ENCODE results near the gene SRGAP1.

SRGAP1 gene

DNA sequence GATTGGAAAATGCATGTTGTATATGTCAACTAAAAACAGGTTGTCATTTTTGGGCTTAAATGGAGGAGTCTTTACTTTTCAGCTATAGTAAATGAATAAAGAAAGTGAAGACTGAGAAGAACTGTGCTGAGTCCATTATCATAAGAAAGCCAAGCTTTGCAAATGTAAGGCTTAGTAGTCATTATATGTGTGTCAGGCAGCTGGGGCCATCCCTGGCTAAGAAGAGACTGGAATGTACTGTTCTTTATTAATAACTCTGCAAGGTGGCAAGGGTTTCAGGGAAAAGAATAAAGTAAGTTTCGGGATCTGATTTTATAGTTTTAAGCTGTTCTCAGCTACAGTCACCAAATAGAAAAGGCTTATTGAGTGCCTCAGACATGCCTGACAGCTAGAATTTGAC, 48.7 kb downstream of the SRGAP1 start:
- H3K9me3 ChIP-seq (ENCODE audit: control insufficient read depth, insufficient read depth, low read length): no peaks in the 10 kb centered on the region
- H3K4me1 ChIP-seq (ENCODE audit: control insufficient read depth, insufficient read depth, low read length): peaks cover 28% of the 10 kb centered on the region
- no peak overlapping the region for H3K4me3 ChIP-seq (ENCODE audit: low read depth, low read length)

DNA sequence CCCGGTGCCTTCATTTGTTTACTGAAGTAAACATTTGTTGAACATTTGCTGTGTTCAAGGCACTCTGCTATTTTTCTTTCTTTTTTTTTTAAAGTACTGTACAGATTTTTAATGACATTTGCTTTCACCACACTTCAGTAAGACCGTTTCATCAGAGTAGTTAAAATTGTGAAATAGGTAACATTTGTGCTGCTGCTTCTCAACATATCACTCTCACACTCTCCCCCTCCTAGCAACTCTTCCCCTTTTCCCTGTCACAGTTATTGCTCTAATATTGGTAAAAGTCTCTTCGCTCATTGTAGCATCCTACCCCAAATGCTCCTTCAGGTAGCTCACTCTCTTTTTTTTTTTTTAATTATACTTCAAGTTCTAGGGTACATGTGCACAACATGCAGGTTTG, 49.6 kb downstream of the SRGAP1 start:
- H3K4me1 ChIP-seq (ENCODE audit: control insufficient read depth, insufficient read depth, low read length): peaks cover 29% of the 10 kb centered on the region
- H3K9ac ChIP-seq (ENCODE audit: low read depth, low read length): no peak overlapping the region
- H3K27ac ChIP-seq (ENCODE audit: low read depth, low read length): no peak overlapping the region
- no peaks in the 10 kb centered on the region for H3K9me3 ChIP-seq (ENCODE audit: control insufficient read depth, insufficient read depth, low read length)
- no peaks in the 10 kb centered on the region for H3K36me3 ChIP-seq (ENCODE audit: control insufficient read depth, insufficient read depth, low read length)
- H3K4me3 ChIP-seq (ENCODE audit: low read depth, low read length): no peak overlapping the region
- H3K27me3 ChIP-seq (ENCODE audit: control insufficient read depth, insufficient read depth, low read length): no peaks in the 10 kb centered on the region

More for the DNA sequence above, 48.7 kb downstream of the SRGAP1 start:
- H3K27me3 ChIP-seq (ENCODE audit: control insufficient read depth, insufficient read depth, low read length): no peaks in the 10 kb centered on the region
- H3K27ac ChIP-seq (ENCODE audit: low read depth, low read length): peak overlapping the region; percentile 9
- no peaks in the 10 kb centered on the region for H3K36me3 ChIP-seq (ENCODE audit: control insufficient read depth, insufficient read depth, low read length)
- no peak overlapping the region for H3K9ac ChIP-seq (ENCODE audit: low read depth, low read length)

DNA sequence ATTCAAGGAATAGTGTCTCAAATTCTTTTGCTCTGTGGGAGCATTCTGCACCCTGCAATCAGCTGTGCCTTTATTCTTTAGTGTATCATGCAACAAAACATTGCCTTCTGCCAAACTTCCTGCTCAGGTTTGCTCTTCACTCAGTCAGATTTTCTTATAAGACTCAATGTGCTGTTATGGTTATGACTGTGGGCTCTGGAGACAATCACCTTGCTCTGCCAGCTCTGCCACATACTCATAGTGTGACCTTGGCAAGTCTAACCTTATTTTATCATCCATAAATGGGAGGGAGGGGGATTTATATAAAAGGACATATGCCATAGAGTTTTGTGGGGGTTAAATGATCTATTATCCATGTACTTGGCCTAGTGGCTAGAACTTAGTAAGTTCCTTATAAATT, 51.3 kb downstream of the SRGAP1 start:
- no peak overlapping the region for H3K4me3 ChIP-seq (ENCODE audit: low read depth, low read length)
- H3K27me3 ChIP-seq (ENCODE audit: control insufficient read depth, insufficient read depth, low read length): no peaks in the 10 kb centered on the region
- H3K36me3 ChIP-seq (ENCODE audit: control insufficient read depth, insufficient read depth, low read length): no peaks in the 10 kb centered on the region
- no peak overlapping the region for H3K9ac ChIP-seq (ENCODE audit: low read depth, low read length)
- peaks cover 29% of the 10 kb centered on the region for H3K4me1 ChIP-seq (ENCODE audit: control insufficient read depth, insufficient read depth, low read length)
- H3K27ac ChIP-seq (ENCODE audit: low read depth, low read length): no peak overlapping the region
- no peaks in the 10 kb centered on the region for H3K9me3 ChIP-seq (ENCODE audit: control insufficient read depth, insufficient read depth, low read length)

DNA sequence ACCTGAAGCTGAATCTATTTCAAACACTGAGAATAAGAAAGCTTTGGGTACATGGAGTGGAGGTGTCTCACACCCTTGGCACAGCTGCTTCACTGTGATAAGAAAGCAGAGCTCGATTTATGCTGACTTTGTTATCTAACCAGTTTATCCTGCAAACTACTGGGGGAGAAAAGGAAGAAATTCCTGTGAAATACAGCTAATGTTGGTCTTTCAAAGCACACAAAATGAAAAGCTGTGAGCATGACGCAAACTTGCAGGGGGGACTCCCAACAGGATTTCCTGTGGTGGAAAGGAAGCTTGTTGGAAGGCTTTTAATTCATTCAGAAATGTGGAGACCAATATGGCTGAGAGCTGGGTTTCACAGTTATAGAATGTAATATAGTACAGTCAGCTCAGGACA, 53.4 kb downstream of the SRGAP1 start:
- Histone ChIP-seq H3K27me3 (ENCODE audit: control insufficient read depth, insufficient read depth, low read length) (no peaks in the 10 kb centered on the region), H3K4me1 (ENCODE audit: control insufficient read depth, insufficient read depth, low read length) (peaks cover 19% of the 10 kb centered on the region), H3K9me3 (ENCODE audit: control insufficient read depth, insufficient read depth, low read length) (no peaks in the 10 kb centered on the region), H3K4me3 (ENCODE audit: low read depth, low read length) (no peak overlapping the region), H3K36me3 (ENCODE audit: control insufficient read depth, insufficient read depth, low read length) (no peaks in the 10 kb centered on the region), H3K9ac (ENCODE audit: low read depth, low read length) (no peak overlapping the region), H3K27ac (ENCODE audit: low read depth, low read length) (peak overlapping the region; percentile 29)

DNA sequence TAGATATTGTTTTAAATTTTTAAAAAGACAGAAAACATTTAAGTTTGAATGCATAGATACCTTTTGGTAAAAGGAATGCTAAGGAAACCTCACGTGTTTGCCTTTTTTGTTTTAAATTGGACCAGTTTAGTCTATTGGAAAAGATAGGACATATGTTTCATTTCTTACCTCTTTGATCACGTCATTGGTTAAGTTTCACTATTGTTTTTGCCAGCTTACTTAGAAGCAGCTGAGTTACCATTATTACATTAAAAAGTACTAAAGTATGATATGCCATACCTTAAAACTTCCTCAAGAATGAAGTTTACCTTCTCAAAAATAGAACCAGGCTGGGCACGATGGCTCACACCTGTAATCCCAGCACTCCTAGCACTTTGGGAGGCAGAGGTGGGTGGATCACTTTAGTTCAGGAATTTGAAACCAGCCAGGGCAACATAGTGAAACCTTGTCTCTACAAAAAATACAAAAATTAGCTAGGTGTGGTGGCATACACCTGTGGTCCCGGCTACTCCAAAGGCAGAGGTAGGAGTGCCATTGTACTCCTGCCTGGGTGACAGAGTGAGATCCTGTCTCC, 54.4 kb downstream of the SRGAP1 start:
- Histone ChIP-seq H3K9ac (ENCODE audit: low read depth, low read length) (no peak overlapping the region), H3K27ac (ENCODE audit: low read depth, low read length) (no peak overlapping the region), H3K9me3 (ENCODE audit: control insufficient read depth, insufficient read depth, low read length) (no peaks in the 10 kb centered on the region), H3K4me1 (ENCODE audit: control insufficient read depth, insufficient read depth, low read length) (peaks cover 12% of the 10 kb centered on the region), H3K4me3 (ENCODE audit: low read depth, low read length) (no peak overlapping the region), H3K36me3 (ENCODE audit: control insufficient read depth, insufficient read depth, low read length) (no peaks in the 10 kb centered on the region), H3K27me3 (ENCODE audit: control insufficient read depth, insufficient read depth, low read length) (no peaks in the 10 kb centered on the region)

DNA sequence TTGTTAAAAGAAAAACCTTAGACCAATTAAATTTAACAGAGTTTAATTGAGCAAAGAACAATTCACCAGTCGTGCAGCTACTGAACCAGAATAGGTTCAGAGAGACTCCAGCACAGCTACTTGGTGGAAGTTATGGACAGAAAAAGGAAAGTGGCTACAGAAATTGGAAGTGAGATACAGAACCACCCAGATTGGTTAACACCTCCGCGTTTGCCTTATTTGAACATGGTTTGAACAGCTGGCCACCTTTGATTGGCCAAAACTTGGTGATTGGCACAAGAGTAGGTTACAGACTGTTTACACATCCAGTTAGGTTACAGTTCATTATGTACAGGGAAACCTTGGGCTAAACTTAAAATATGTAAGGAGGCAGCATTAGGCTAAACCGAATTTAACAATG, 54.9 kb downstream of the SRGAP1 start:
- Histone ChIP-seq H3K9me3 (ENCODE audit: control insufficient read depth, insufficient read depth, low read length) (no peaks in the 10 kb centered on the region), H3K9ac (ENCODE audit: low read depth, low read length) (no peak overlapping the region), H3K4me3 (ENCODE audit: low read depth, low read length) (no peak overlapping the region), H3K4me1 (ENCODE audit: control insufficient read depth, insufficient read depth, low read length) (peaks cover 12% of the 10 kb centered on the region), H3K27ac (ENCODE audit: low read depth, low read length) (no peak overlapping the region), H3K27me3 (ENCODE audit: control insufficient read depth, insufficient read depth, low read length) (no peaks in the 10 kb centered on the region), H3K36me3 (ENCODE audit: control insufficient read depth, insufficient read depth, low read length) (no peaks in the 10 kb centered on the region)

DNA sequence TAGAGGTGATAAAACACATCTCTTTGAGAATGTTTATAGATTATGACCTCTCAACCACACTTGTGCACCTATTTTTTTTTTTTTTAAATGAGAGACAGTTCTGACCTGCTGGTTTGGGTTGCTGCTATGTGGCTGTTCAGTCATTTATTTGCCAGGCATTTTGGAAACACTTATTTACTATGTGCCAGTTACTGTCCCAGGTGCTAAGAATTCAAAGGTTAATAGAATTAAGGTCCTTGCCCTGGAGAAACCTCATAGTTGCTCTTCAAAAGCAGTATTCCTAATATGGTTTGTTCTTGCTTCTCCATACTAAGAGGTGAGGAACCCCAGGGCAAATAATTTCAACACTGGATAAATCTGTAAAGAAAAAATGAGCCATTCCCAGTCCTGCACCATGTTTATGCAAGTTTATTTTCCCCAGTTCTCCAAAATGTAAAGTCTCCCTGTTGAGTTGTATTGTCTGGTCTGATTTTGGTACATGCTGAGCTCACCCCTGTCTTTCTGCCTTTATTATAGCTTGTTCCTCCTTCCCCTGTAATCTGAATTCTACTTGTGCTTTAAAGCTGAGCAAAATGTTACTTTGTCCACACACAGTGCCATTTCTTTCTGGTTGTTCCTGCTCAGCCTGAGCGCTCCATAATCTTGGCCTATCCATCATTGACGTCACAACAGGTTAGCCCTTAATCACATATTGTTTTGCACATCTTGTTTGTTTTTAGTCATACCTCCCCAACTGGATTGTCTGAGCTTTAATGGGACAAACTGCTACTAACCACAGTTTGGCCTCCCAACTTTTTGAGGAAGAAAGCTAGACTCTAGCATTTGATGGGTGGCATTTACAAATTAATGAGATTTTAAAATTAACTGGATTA, 56.7 kb downstream of the SRGAP1 start:
- no peak overlapping the region for H3K4me3 ChIP-seq (ENCODE audit: low read depth, low read length)
- no peak overlapping the region for H3K9ac ChIP-seq (ENCODE audit: low read depth, low read length)
- H3K27ac ChIP-seq (ENCODE audit: low read depth, low read length): no peak overlapping the region
- no peaks in the 10 kb centered on the region for H3K9me3 ChIP-seq (ENCODE audit: control insufficient read depth, insufficient read depth, low read length)
- H3K36me3 ChIP-seq (ENCODE audit: control insufficient read depth, insufficient read depth, low read length): no peaks in the 10 kb centered on the region
- peaks cover 12% of the 10 kb centered on the region for H3K4me1 ChIP-seq (ENCODE audit: control insufficient read depth, insufficient read depth, low read length)
- no peaks in the 10 kb centered on the region for H3K27me3 ChIP-seq (ENCODE audit: control insufficient read depth, insufficient read depth, low read length)

DNA sequence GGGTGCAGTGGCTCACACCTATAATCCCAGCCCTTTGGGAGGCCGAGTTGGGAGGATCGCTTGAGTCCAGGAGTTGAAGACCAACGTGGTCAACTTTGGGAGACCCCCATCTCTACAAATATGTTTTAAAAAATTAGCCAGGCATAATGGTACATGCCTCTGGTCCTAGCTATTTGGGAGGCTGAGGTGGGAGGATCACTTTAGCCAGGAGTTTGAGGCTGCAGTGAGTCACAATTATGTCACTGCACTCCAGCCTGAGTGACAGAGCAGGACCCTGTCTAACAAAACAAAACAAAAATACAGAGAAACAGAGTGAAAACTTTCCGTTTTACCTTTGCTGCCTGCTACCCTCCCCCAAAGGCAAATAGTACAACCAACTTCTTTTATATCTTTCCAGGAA, 60.2 kb downstream of the SRGAP1 start:
- Histone ChIP-seq H3K4me3 (ENCODE audit: low read depth, low read length) (no peak overlapping the region), H3K27me3 (ENCODE audit: control insufficient read depth, insufficient read depth, low read length) (no peaks in the 10 kb centered on the region), H3K9ac (ENCODE audit: low read depth, low read length) (no peak overlapping the region), H3K4me1 (ENCODE audit: control insufficient read depth, insufficient read depth, low read length) (no peaks in the 10 kb centered on the region), H3K27ac (ENCODE audit: low read depth, low read length) (no peak overlapping the region), H3K9me3 (ENCODE audit: control insufficient read depth, insufficient read depth, low read length) (no peaks in the 10 kb centered on the region), H3K36me3 (ENCODE audit: control insufficient read depth, insufficient read depth, low read length) (no peaks in the 10 kb centered on the region)

DNA sequence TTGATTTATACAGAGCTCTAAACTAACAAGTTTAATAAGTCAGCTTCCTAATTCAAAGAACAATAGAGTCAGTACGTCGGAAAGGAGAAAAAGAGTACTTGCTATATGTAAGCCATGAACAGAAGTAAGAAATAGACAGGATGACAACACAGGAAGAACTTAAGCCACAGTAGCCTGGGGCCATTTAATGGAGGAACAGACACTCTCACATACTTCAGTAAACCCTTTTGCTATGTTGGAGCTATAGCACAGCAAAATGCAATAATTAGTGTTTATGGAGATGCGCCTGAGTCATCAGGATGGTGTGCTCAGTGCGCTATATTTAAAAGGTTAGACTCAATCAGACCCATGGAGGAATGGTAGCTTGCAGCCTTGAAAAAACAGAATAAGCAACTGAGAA, 61.0 kb downstream of the SRGAP1 start:
- H3K27ac ChIP-seq (ENCODE audit: low read depth, low read length): no peak overlapping the region
- no peaks in the 10 kb centered on the region for H3K36me3 ChIP-seq (ENCODE audit: control insufficient read depth, insufficient read depth, low read length)
- H3K4me1 ChIP-seq (ENCODE audit: control insufficient read depth, insufficient read depth, low read length): no peaks in the 10 kb centered on the region
- H3K4me3 ChIP-seq (ENCODE audit: low read depth, low read length): no peak overlapping the region
- no peak overlapping the region for H3K9ac ChIP-seq (ENCODE audit: low read depth, low read length)
- no peaks in the 10 kb centered on the region for H3K9me3 ChIP-seq (ENCODE audit: control insufficient read depth, insufficient read depth, low read length)
- no peaks in the 10 kb centered on the region for H3K27me3 ChIP-seq (ENCODE audit: control insufficient read depth, insufficient read depth, low read length)

DNA sequence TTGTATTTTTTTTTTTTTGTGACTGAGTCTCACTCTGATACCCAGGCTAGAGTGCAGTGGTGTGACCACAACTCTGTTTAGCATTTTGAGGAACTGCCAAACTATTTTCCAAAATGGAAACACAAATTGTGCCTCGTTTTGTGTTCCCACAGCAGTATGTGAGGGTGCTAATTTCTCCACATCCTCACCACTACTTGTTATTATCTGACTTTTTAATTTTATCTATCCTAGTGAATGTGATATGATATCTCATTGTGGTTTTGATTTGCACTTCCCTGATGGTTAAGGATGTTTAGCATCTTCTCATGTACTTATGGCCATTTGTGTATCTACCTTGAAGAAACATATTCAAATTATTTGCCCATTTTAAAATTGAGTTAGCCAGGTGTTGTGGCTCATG, 62.4 kb downstream of the SRGAP1 start:
- Histone ChIP-seq H3K27ac (ENCODE audit: low read depth, low read length) (no peak overlapping the region), H3K9me3 (ENCODE audit: control insufficient read depth, insufficient read depth, low read length) (no peaks in the 10 kb centered on the region), H3K36me3 (ENCODE audit: control insufficient read depth, insufficient read depth, low read length) (no peaks in the 10 kb centered on the region), H3K27me3 (ENCODE audit: control insufficient read depth, insufficient read depth, low read length) (no peaks in the 10 kb centered on the region), H3K4me1 (ENCODE audit: control insufficient read depth, insufficient read depth, low read length) (no peaks in the 10 kb centered on the region), H3K4me3 (ENCODE audit: low read depth, low read length) (no peak overlapping the region), H3K9ac (ENCODE audit: low read depth, low read length) (no peak overlapping the region)

DNA sequence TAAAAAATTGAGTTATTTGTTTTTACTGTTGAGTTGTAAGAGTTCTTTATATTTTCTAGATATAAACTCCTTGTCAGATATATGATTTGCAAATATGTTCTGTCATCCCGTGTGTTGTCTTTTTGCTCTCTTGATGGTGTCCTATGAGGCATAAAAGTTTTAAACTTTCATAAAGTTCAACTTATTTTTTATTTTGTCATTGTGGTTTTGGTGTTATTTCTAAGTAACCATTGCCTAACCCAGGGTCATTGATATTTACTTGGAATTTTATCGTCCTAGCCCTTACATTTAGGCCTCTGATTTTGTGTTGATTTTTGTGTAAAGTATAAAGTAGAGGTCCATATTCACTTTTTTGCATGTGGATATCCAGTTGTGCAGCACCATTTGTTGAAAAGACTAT, 63.1 kb downstream of the SRGAP1 start:
- Histone ChIP-seq H3K27ac (ENCODE audit: low read depth, low read length) (no peak overlapping the region), H3K36me3 (ENCODE audit: control insufficient read depth, insufficient read depth, low read length) (no peaks in the 10 kb centered on the region), H3K4me1 (ENCODE audit: control insufficient read depth, insufficient read depth, low read length) (no peaks in the 10 kb centered on the region), H3K9ac (ENCODE audit: low read depth, low read length) (no peak overlapping the region), H3K9me3 (ENCODE audit: control insufficient read depth, insufficient read depth, low read length) (no peaks in the 10 kb centered on the region), H3K4me3 (ENCODE audit: low read depth, low read length) (no peak overlapping the region), H3K27me3 (ENCODE audit: control insufficient read depth, insufficient read depth, low read length) (no peaks in the 10 kb centered on the region)

All from HUES48 (cell line).